Measurements from ENCODE around the gene INAFM2.

DNA sequence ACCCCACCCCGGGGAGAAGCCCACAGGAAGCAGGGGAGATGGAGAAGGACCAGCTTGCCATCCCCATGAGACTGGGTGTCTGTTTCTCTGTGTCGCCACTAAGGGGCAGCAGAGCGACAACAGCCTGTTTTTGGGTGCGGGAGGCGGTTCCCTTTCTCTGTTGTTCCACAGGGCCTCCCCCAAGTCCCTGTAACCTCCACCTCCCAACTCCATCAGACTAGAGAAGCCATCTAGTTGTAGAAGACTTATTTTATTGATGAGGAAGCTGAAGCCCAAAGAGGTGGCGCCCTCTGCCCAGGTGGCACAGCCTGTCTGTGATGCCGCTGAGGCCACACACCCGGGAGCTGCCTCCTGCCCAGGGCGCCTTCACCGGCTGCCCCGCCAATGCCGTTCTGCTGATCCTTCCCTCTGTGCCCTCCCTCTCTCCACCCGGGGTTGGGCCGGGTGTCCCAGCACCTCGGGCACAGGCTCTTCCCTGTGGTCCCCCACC is 21.2 kb downstream of the INAFM2 start:
- TF ChIP-seq, protein P1, sequence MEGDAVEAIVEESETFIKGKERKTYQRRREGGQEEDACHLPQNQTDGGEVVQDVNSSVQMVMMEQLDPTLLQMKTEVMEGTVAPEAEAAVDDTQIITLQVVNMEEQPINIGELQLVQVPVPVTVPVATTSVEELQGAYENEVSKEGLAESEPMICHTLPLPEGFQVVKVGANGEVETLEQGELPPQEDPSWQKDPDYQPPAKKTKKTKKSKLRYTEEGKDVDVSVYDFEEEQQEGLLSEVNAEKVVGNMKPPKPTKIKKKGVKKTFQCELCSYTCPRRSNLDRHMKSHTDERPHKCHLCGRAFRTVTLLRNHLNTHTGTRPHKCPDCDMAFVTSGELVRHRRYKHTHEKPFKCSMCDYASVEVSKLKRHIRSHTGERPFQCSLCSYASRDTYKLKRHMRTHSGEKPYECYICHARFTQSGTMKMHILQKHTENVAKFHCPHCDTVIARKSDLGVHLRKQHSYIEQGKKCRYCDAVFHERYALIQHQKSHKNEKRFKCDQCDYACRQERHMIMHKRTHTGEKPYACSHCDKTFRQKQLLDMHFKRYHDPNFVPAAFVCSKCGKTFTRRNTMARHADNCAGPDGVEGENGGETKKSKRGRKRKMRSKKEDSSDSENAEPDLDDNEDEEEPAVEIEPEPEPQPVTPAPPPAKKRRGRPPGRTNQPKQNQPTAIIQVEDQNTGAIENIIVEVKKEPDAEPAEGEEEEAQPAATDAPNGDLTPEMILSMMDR (conservative IDR thresholded peaks at IDR 0.05 in 1 of 2, IDR thresholded peaks at IDR 0.05 in 1 of 2; ENCODE audit: extremely low read depth in 1 of 2, insufficient read depth in 1 of 2, low read depth in 1 of 2, low read length in 2 of 2) = peak; percentile 82 to 83
- no peak for TF ChIP-seq EZH2 (IDR thresholded peaks at IDR 0.05; ENCODE audit: borderline replicate concordance, low read length)

Measured in mammary epithelial cell (primary cell).